Liver (tissue), 9 donors: ENCODE data around the gene SCRG1. TPM values are rescaled to one million over a fixed set of nuclear protein-coding genes. Genes with fewer than 3 reads are reported as not detected.

ENCODE experiments used
- DNase-seq: peaks from one replicate; pipeline ENCODE4 v3.0.0-alpha.2; 2017; ENCODE audit warnings: low spot score
- H3K27ac ChIP-seq, 2 donors: one replicate each; pipeline ENCODE4 v1.7.0; 2013; ENCODE audit warnings: inconsistent platforms in 2 of 2, low read length in 2 of 2, control low read depth in 1 of 2, low read depth in 1 of 2, mild to moderate bottlenecking in 1 of 2
- H3K27me3 ChIP-seq, 4 donors: one replicate each; pipeline versions ENCODE4 v1.6.1 to v1.7.0; 2013; ENCODE audit warnings: low read length in 3 of 4, inconsistent platforms in 1 of 4, mild to moderate bottlenecking in 1 of 4, moderate library complexity in 1 of 4; ENCODE audit not compliant: control insufficient read depth in 4 of 4, insufficient read depth in 4 of 4
- H3K36me3 ChIP-seq, 4 donors: one replicate each; pipeline versions ENCODE4 v1.6.1 to v1.7.0; 2013; ENCODE audit warnings: low read length in 3 of 4, mild to moderate bottlenecking in 3 of 4, low read depth in 1 of 4, moderate library complexity in 1 of 4; ENCODE audit not compliant: control insufficient read depth in 4 of 4, insufficient read depth in 3 of 4
- H3K4me1 ChIP-seq, 4 donors: one replicate each; pipeline versions ENCODE4 v1.6.1 to v1.7.0; 2013; ENCODE audit warnings: low read length in 3 of 4, mild to moderate bottlenecking in 3 of 4, moderate library complexity in 1 of 4; ENCODE audit not compliant: control insufficient read depth in 4 of 4, insufficient read depth in 4 of 4
- H3K4me3 ChIP-seq, 3 donors: one replicate each; pipeline versions ENCODE4 v1.6.1 to v1.7.0; 2013; ENCODE audit warnings: low read length in 3 of 3, control low read depth in 1 of 3, low read depth in 1 of 3, mild to moderate bottlenecking in 1 of 3
- H3K9ac ChIP-seq, 2 donors: one replicate each; pipeline ENCODE4 v1.7.0; 2013; ENCODE audit warnings: low read length in 2 of 2, mild to moderate bottlenecking in 2 of 2, moderate library complexity in 2 of 2, control low read depth in 1 of 2, low read depth in 1 of 2
- H3K9me3 ChIP-seq, 4 donors: one replicate each; pipeline versions ENCODE4 v1.6.1 to v1.7.0; 2013; ENCODE audit warnings: low read length in 3 of 4; ENCODE audit not compliant: control insufficient read depth in 4 of 4
- EGR1 ChIP-seq, 2 donors: IDR thresholded peaks; 2 replicates each; pipeline ENCODE4 v1.6.1; 2016 to 2018; ENCODE audit warnings: antibody characterized with exemption in 2 of 2, low read depth in 2 of 2
- FOXA1 ChIP-seq: IDR thresholded peaks from 2 replicates; pipeline ENCODE4 v1.6.1; 2016; ENCODE audit warnings: antibody characterized with exemption
- FOXA2 ChIP-seq: IDR thresholded peaks from 2 replicates; pipeline ENCODE4 v1.6.1; 2016; ENCODE audit warnings: antibody characterized with exemption
- GABPA ChIP-seq, 2 donors: IDR thresholded peaks in 1 of 2; conservative IDR thresholded peaks in 1 of 2; 2 replicates each; pipeline ENCODE4 v1.6.1; 2016; ENCODE audit warnings: antibody characterized with exemption in 2 of 2, mild to moderate bottlenecking in 1 of 2, moderate library complexity in 1 of 2
- HNF4A ChIP-seq, 2 donors: conservative IDR thresholded peaks; 2 replicates each; pipeline ENCODE4 v1.6.1; 2016; ENCODE audit warnings: antibody characterized with exemption in 2 of 2, mild to moderate bottlenecking in 2 of 2
- HNF4G ChIP-seq: IDR thresholded peaks from 2 replicates; pipeline ENCODE4 v1.6.1; 2016; ENCODE audit warnings: antibody characterized with exemption
- JUND ChIP-seq, 2 donors: IDR thresholded peaks; 2 replicates each; pipeline ENCODE4 v1.6.1; 2016; ENCODE audit warnings: antibody characterized with exemption in 2 of 2
- RAD21 ChIP-seq, 2 donors: IDR thresholded peaks; 2 replicates each; pipeline ENCODE4 v1.6.1; 2016; ENCODE audit warnings: antibody characterized with exemption in 2 of 2, mild to moderate bottlenecking in 2 of 2
- SP1 ChIP-seq: IDR thresholded peaks from 2 replicates; pipeline ENCODE4 v1.6.1; 2018; ENCODE audit warnings: antibody characterized with exemption, mild to moderate bottlenecking
- TAF1 ChIP-seq: conservative IDR thresholded peaks from 2 replicates; pipeline ENCODE4 v1.6.1; 2016; ENCODE audit warnings: antibody characterized with exemption, mild to moderate bottlenecking
- YY1 ChIP-seq: IDR thresholded peaks from 2 replicates; pipeline ENCODE4 v1.6.1; 2016; ENCODE audit warnings: antibody characterized with exemption, mild to moderate bottlenecking
- WGBS: extraction: QIAGEN DNeasy Blood & Tissue Kit; methylation state at CpG from one replicate; pipeline ENCODE4 v1.1.7; 2013; 5-methylcytosine and 5-hydroxymethylcytosine counted together
- polyA plus RNA-seq, 2 donors: library from polyadenylated mRNA; stranded (reverse) in 1 of 2; unstranded in 1 of 2; fragments of 200-250 nt in 1 of 2; fragments of >200 nt in 1 of 2; fragmentation: Nextera tagmentation in 1 of 2; extraction: Ambion mirVana in 1 of 2; gene quantifications; one replicate each; pipeline versions ENCODE4 v1.2.1 to v1.2.3, GENCODE V29; 2013 to 2015
- total RNA-seq, 2 donors: library from RNA; depleted of rRNA; stranded (reverse); fragments of >200 nt; gene quantifications; one replicate each; pipeline ENCODE4 v1.2.3, GENCODE V29; 2014
- TF ChIP-seq, protein P1 (sequence below): IDR thresholded peaks from 2 replicates; pipeline ENCODE4 v1.6.1; 2016; ENCODE audit warnings: antibody characterized with exemption
- TF ChIP-seq, protein P2 (sequence below): fragments of 150-350 bp; IDR thresholded peaks from 2 replicates; pipeline ENCODE4 v1.5.1; 2017; ENCODE audit warnings: improper control_type of control experiment, low read depth, low read length; ENCODE audit not compliant: missing input control
- TF ChIP-seq, protein P3 (sequence below): IDR thresholded peaks from 2 replicates; pipeline ENCODE4 v1.6.1; 2016; ENCODE audit warnings: antibody characterized with exemption
- TF ChIP-seq, protein P4 (sequence below): IDR thresholded peaks from 2 replicates; pipeline ENCODE4 v1.6.1; 2016; ENCODE audit warnings: antibody characterized with exemption, mild to moderate bottlenecking
- TF ChIP-seq, protein P5 (sequence below): IDR thresholded peaks from 2 replicates; pipeline ENCODE4 v1.6.1; 2016; ENCODE audit warnings: antibody characterized with exemption
- donor health status: healthy.
- donor health status: healthy.
- donor health status: healthy.
- donor health status: healthy.
- donor health status: healthy.

The SCRG1 gene
- total and polyA plus RNA-seq, 4 donors: under 0.01 to 0.46 (median 0.01) TPM; not detected in 1

DNA sequence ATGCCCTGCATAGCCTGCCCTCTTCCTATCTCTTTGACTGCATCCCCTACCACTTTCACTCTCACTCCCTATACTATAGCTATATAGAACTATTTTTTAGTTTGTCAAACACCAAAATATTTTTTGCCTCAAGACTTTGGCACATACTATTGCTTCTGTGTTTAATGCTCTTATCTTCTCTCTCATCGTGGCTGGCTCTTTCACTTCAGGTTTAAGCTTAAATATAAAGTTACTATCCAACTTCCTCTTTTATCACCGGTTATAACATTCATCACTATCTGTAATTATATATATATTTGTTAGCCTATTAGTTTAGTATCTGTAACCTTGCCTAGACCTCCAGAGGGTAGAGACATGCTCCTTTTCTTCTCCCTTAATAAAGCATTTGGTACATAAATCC is 53.3 kb downstream of the SCRG1 start:
- Histone ChIP-seq H3K4me3 (no peak overlapping the region), H3K36me3 (no peaks in the 10 kb centered on the region), H3K27me3 (no peaks in the 10 kb centered on the region), H3K4me1 (no peaks in the 10 kb centered on the region), H3K27ac (no peak overlapping the region), H3K9me3 (no peaks in the 10 kb centered on the region), H3K9ac (no peak overlapping the region)
- TF ChIP-seq, protein P1, sequence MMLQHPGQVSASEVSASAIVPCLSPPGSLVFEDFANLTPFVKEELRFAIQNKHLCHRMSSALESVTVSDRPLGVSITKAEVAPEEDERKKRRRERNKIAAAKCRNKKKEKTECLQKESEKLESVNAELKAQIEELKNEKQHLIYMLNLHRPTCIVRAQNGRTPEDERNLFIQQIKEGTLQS: no peak
- TF ChIP-seq EGR1 (IDR thresholded peaks at IDR 0.05; ENCODE audit: low read depth in 2 of 2): no peak
- TF ChIP-seq GABPA (IDR thresholded peaks at IDR 0.05 in 1 of 2, conservative IDR thresholded peaks at IDR 0.05 in 1 of 2): no peak
- TF ChIP-seq, protein P2, sequence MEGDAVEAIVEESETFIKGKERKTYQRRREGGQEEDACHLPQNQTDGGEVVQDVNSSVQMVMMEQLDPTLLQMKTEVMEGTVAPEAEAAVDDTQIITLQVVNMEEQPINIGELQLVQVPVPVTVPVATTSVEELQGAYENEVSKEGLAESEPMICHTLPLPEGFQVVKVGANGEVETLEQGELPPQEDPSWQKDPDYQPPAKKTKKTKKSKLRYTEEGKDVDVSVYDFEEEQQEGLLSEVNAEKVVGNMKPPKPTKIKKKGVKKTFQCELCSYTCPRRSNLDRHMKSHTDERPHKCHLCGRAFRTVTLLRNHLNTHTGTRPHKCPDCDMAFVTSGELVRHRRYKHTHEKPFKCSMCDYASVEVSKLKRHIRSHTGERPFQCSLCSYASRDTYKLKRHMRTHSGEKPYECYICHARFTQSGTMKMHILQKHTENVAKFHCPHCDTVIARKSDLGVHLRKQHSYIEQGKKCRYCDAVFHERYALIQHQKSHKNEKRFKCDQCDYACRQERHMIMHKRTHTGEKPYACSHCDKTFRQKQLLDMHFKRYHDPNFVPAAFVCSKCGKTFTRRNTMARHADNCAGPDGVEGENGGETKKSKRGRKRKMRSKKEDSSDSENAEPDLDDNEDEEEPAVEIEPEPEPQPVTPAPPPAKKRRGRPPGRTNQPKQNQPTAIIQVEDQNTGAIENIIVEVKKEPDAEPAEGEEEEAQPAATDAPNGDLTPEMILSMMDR: no peak
- no peak for TF ChIP-seq FOXA1
- TF ChIP-seq FOXA2: no peak
- TF ChIP-seq TAF1: no peak
- TF ChIP-seq, protein P3, sequence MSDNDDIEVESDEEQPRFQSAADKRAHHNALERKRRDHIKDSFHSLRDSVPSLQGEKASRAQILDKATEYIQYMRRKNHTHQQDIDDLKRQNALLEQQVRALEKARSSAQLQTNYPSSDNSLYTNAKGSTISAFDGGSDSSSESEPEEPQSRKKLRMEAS: no peak
- TF ChIP-seq RAD21 (IDR thresholded peaks at IDR 0.05): no peak
- TF ChIP-seq YY1: no peak
- no peak for TF ChIP-seq SP1
- TF ChIP-seq JUND (IDR thresholded peaks at IDR 0.05): no peak
- no peak for TF ChIP-seq HNF4G
- TF ChIP-seq, protein P4, sequence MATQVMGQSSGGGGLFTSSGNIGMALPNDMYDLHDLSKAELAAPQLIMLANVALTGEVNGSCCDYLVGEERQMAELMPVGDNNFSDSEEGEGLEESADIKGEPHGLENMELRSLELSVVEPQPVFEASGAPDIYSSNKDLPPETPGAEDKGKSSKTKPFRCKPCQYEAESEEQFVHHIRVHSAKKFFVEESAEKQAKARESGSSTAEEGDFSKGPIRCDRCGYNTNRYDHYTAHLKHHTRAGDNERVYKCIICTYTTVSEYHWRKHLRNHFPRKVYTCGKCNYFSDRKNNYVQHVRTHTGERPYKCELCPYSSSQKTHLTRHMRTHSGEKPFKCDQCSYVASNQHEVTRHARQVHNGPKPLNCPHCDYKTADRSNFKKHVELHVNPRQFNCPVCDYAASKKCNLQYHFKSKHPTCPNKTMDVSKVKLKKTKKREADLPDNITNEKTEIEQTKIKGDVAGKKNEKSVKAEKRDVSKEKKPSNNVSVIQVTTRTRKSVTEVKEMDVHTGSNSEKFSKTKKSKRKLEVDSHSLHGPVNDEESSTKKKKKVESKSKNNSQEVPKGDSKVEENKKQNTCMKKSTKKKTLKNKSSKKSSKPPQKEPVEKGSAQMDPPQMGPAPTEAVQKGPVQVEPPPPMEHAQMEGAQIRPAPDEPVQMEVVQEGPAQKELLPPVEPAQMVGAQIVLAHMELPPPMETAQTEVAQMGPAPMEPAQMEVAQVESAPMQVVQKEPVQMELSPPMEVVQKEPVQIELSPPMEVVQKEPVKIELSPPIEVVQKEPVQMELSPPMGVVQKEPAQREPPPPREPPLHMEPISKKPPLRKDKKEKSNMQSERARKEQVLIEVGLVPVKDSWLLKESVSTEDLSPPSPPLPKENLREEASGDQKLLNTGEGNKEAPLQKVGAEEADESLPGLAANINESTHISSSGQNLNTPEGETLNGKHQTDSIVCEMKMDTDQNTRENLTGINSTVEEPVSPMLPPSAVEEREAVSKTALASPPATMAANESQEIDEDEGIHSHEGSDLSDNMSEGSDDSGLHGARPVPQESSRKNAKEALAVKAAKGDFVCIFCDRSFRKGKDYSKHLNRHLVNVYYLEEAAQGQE: no peak
- WGBS: 69% methylated on average over 2 of the region's 2 CpGs
- no peak for DNase-seq

DNA sequence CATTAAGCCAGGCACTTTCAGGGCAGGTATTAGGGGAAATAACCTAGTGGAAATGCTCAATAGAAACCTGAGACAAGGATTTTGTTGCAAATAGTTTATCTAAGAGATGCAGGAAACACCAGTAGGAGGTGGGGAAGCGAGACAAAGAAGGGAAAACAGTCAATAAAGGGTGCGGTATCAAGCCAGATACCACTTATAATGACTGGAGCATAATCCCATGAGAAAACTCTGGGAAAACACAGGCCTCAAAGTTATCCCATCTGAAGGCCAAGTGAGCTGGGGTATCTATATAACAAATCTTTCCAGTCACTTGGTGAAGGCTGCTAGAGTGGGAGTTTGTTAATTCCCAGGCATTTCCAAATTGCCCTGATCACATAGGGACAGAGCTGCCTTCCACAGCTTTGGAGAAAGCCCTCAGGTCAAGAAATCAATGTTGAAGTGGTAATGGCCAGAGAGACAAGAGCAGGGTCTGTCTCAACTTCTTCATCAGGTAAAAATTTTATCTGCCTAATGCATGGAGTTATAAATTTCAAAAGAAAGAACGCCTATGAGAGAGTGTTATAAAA is 55.0 kb downstream of the SCRG1 start:
- no peak for DNase-seq
- no peak overlapping the region for H3K9ac ChIP-seq
- no peaks in the 10 kb centered on the region for H3K4me1 ChIP-seq
- no peaks in the 10 kb centered on the region for H3K36me3 ChIP-seq
- H3K27ac ChIP-seq: no peak overlapping the region
- 84% methylated on average over 3 of the region's 3 CpGs for WGBS
- no peaks in the 10 kb centered on the region for H3K27me3 ChIP-seq
- no peak overlapping the region for H3K4me3 ChIP-seq
- no peaks in the 10 kb centered on the region for H3K9me3 ChIP-seq
- TF ChIP-seq HNF4G: no peak
- TF ChIP-seq GABPA (IDR thresholded peaks at IDR 0.05 in 1 of 2, conservative IDR thresholded peaks at IDR 0.05 in 1 of 2): no peak
- TF ChIP-seq, protein P4: no peak
- TF ChIP-seq, protein P2: no peak
- TF ChIP-seq, protein P1: no peak
- no peak for TF ChIP-seq FOXA1
- no peak for TF ChIP-seq HNF4A (conservative IDR thresholded peaks at IDR 0.05)
- TF ChIP-seq JUND (IDR thresholded peaks at IDR 0.05): no peak
- no peak for TF ChIP-seq EGR1 (IDR thresholded peaks at IDR 0.05; ENCODE audit: low read depth in 2 of 2)
- TF ChIP-seq TAF1: no peak
- TF ChIP-seq SP1: no peak
- TF ChIP-seq, protein P5, sequence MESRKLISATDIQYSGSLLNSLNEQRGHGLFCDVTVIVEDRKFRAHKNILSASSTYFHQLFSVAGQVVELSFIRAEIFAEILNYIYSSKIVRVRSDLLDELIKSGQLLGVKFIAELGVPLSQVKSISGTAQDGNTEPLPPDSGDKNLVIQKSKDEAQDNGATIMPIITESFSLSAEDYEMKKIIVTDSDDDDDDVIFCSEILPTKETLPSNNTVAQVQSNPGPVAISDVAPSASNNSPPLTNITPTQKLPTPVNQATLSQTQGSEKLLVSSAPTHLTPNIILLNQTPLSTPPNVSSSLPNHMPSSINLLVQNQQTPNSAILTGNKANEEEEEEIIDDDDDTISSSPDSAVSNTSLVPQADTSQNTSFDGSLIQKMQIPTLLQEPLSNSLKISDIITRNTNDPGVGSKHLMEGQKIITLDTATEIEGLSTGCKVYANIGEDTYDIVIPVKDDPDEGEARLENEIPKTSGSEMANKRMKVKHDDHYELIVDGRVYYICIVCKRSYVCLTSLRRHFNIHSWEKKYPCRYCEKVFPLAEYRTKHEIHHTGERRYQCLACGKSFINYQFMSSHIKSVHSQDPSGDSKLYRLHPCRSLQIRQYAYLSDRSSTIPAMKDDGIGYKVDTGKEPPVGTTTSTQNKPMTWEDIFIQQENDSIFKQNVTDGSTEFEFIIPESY: no peak
